CD4-positive, CD25-positive, alpha-beta regulatory T cell (primary cell): ENCODE results near the gene C8G. TPM values are rescaled to one million over a fixed set of nuclear protein-coding genes. Genes with fewer than 3 reads are reported as not detected.
A peak's percentile ranks its signal among the peaks of the same experiment; 100 is the strongest.

ENCODE experiments used
- ATAC-seq, 2 donors: fragments of 150-1000 bp; cut with Tn5 transposase; one replicate each; pipeline ENCODE4 v1.10.0; 2021; ENCODE audit warnings: low read depth in 2 of 2, moderate number of reproducible peaks in 2 of 2, moderate library complexity in 1 of 2
- DNase-seq, 3 donors: peaks; one replicate each; pipeline versions ENCODE4 v3.0.0 to v3.0.0-alpha.2; 2012 to 2022; ENCODE audit warnings: mixed read lengths in 1 of 3
- H3K27ac ChIP-seq: one replicate; pipeline ENCODE4 v1.7.0; 2013; ENCODE audit warnings: mild to moderate bottlenecking, low read length; ENCODE audit not compliant: insufficient read depth, poor library complexity, severe bottlenecking
- H3K27me3 ChIP-seq: one replicate; pipeline ENCODE4 v1.7.0; 2013; ENCODE audit warnings: low read length; ENCODE audit not compliant: control insufficient read depth, insufficient read depth
- H3K36me3 ChIP-seq: one replicate; pipeline ENCODE4 v1.7.0; 2013; ENCODE audit warnings: mild to moderate bottlenecking, low read length, moderate library complexity; ENCODE audit not compliant: control insufficient read depth, insufficient read depth
- H3K4me1 ChIP-seq: 2 replicates; pipeline ENCODE4 v1.7.0; 2013; ENCODE audit warnings: mild to moderate bottlenecking, low read length; ENCODE audit not compliant: insufficient read depth, control insufficient read depth, poor library complexity, severe bottlenecking
- H3K4me3 ChIP-seq: one replicate; pipeline ENCODE4 v1.7.0; 2013; ENCODE audit warnings: low read depth, mild to moderate bottlenecking, low read length, moderate library complexity
- H3K9me3 ChIP-seq, 2 experiments: 1 replicate in 1 of 2; 2 replicates in 1 of 2; pipeline ENCODE4 v1.7.0; 2013; ENCODE audit warnings: low read length in 2 of 2, mild to moderate bottlenecking in 1 of 2, moderate library complexity in 1 of 2; ENCODE audit not compliant: control insufficient read depth in 2 of 2
- H3K27ac Mint-ChIP-seq, 3 donors: one replicate each; pipeline ENCODE4 v1.8.0; 2020 to 2022; ENCODE audit warnings: mild to moderate bottlenecking in 3 of 3, mixed read lengths in 3 of 3, moderate library complexity in 2 of 3
- H3K27me3 Mint-ChIP-seq: one replicate; pipeline ENCODE4 v1.8.0; 2022; ENCODE audit warnings: mild to moderate bottlenecking, mixed read lengths
- H3K36me3 Mint-ChIP-seq: one replicate; pipeline ENCODE4 v1.8.0; 2020; ENCODE audit warnings: mixed read lengths
- H3K4me1 Mint-ChIP-seq, 4 donors: one replicate each; pipeline ENCODE4 v1.8.0; 2020 to 2022; ENCODE audit warnings: mixed read lengths in 4 of 4, mild to moderate bottlenecking in 1 of 4
- H3K4me3 Mint-ChIP-seq, 4 donors: one replicate each; pipeline ENCODE4 v1.8.0; 2020 to 2022; ENCODE audit warnings: mild to moderate bottlenecking in 4 of 4, mixed read lengths in 4 of 4, moderate library complexity in 3 of 4
- H3K9me3 Mint-ChIP-seq, 7 donors: one replicate each; pipeline ENCODE4 v1.8.0; 2020 to 2022; ENCODE audit warnings: mixed read lengths in 7 of 7, mild to moderate bottlenecking in 3 of 7, moderate library complexity in 2 of 7
- polyA plus RNA-seq, 4 donors: library from polyadenylated mRNA; unstranded; fragments of 300-500 nt; fragmentation: Illumina TruSeq; gene quantifications; one replicate each; pipeline ENCODE4 v1.2.3, GENCODE V29; 2021
- total RNA-seq: library from RNA; stranded (reverse); gene quantifications from one replicate; pipeline ENCODE4 v1.2.3, GENCODE V29; 2022

C8G gene
- total and polyA plus RNA-seq, 5 donors from 2014 or later, result 0.96 to 1.1 TPM; not detected in 3

GRCh38 chr9:136944212-136944518 is 878 bp upstream of the C8G start:
- H3K27ac Mint-ChIP-seq, result no peak overlapping the region
- peak overlapping the region; percentile 55 for H3K27ac ChIP-seq

GRCh38 chr9:136945333-136946227 is 537 bp downstream of the C8G start:
- peaks cover 22% of the 10 kb centered on the region for H3K36me3 ChIP-seq
- DNase-seq (no peak), ATAC-seq (no peak)
- H3K27me3 ChIP-seq, result no peaks in the 10 kb centered on the region
- H3K4me1 ChIP-seq, result peaks cover 37% of the 10 kb centered on the region
- H3K9me3 ChIP-seq, result no peaks in the 10 kb centered on the region
- no peaks in the 10 kb centered on the region for H3K36me3 Mint-ChIP-seq
- peak overlapping the region in 1 of 4 donors; percentile 81 for H3K4me3 Mint-ChIP-seq
- no peak overlapping the region for H3K27ac ChIP-seq
- peaks cover 0 to 21% (median 3%) of the 10 kb centered on the region in 4 donors for H3K4me1 Mint-ChIP-seq
- peak overlapping the region in 1 of 3 donors; percentile 90 for H3K27ac Mint-ChIP-seq
- H3K4me3 ChIP-seq, result no peak overlapping the region
- H3K27me3 Mint-ChIP-seq, result peaks cover 5% of the 10 kb centered on the region
- no peaks in the 10 kb centered on the region for H3K9me3 Mint-ChIP-seq

More at GRCh38 chr9:136944212-136944518, 878 bp upstream of the C8G start:
- DNase-seq, result peak in 1 of 3 donors; percentile 27
- Histone ChIP-seq H3K9me3 (no peaks in the 10 kb centered on the region), H3K27me3 (no peaks in the 10 kb centered on the region), H3K36me3 (peaks cover 30% of the 10 kb centered on the region), H3K4me1 (peaks cover 26% of the 10 kb centered on the region), H3K4me3 (no peak overlapping the region)
- Mint-ChIP-seq H3K36me3 (peaks cover 3% of the 10 kb centered on the region), H3K4me1 (peaks cover 0 to 19% (median 3%) of the 10 kb centered on the region in 4 donors), H3K4me3 (peak overlapping the region; percentile 84 to 90 (median 86)), H3K27me3 (peaks cover 5% of the 10 kb centered on the region), H3K9me3 (no peaks in the 10 kb centered on the region)
- ATAC-seq, result peak in 1 of 2 donors; percentile 23

DNA sequence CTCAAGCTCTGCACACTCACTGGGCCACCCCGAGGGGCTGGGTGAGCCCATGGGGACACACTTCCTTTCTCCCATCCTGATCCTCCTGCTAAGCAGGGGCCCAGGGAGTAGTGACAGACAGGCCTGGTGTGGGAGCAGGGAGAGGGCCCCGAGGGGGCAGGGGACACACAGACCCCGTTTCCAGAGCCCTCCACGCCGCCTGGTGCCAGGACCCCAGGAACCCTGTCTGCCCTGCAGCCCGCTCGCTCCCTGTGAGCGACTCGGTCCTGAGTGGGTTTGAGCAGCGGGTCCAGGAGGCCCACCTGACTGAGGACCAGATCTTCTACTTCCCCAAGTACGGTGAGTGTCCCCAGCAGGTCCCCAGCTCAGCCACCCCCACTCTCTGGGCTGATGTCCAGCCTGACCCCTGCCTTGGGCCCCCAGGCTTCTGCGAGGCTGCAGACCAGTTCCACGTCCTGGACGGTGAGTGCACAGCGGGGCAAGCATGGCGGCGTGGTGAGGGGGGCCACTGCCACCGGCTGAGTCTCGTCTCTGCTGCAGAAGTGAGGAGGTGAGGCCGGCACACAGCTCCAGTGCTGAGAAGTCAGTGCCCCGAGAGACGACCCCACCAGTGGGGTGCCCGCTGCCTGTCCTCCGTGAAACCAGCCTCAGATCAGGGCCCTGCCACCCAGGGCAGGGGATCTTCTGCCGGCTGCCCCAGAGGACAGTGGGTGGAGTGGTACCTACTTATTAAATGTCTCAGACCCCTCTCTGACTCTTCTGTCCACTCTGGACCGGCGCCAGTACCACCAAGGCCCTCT is 1.4 kb downstream of the C8G start:
- H3K9me3 ChIP-seq, result no peaks in the 10 kb centered on the region
- no peaks in the 10 kb centered on the region for H3K36me3 Mint-ChIP-seq
- peaks cover 14% of the 10 kb centered on the region for H3K36me3 ChIP-seq
- peaks cover 38% of the 10 kb centered on the region for H3K4me1 ChIP-seq
- H3K4me3 Mint-ChIP-seq, result peak overlapping the region in 2 of 4 donors; percentile 16 to 43
- H3K27me3 Mint-ChIP-seq, result peaks cover 5% of the 10 kb centered on the region
- no peak overlapping the region for H3K27ac ChIP-seq
- H3K4me1 Mint-ChIP-seq, result peaks cover 0 to 21% (median 3%) of the 10 kb centered on the region in 4 donors
- no peaks in the 10 kb centered on the region for H3K9me3 Mint-ChIP-seq
- H3K27ac Mint-ChIP-seq, result no peak overlapping the region
- H3K4me3 ChIP-seq, result no peak overlapping the region
- ATAC-seq, result no peak
- DNase-seq, result no peak
- H3K27me3 ChIP-seq, result no peaks in the 10 kb centered on the region

- H3K27me3 Mint-ChIP-seq, result peaks cover 5% of the 10 kb centered on the region
- Histone ChIP-seq H3K4me3 (no peak overlapping the region), H3K27me3 (no peaks in the 10 kb centered on the region), H3K27ac (no peak overlapping the region), H3K36me3 (peaks cover 6% of the 10 kb centered on the region), H3K4me1 (peaks cover 37% of the 10 kb centered on the region), H3K9me3 (no peaks in the 10 kb centered on the region)
- no peaks in the 10 kb centered on the region for H3K9me3 Mint-ChIP-seq
- peak overlapping the region in 2 of 4 donors; percentile 36 to 38 for H3K4me3 Mint-ChIP-seq
- peaks cover 0 to 21% (median 3%) of the 10 kb centered on the region in 4 donors for H3K4me1 Mint-ChIP-seq
- H3K36me3 Mint-ChIP-seq, result no peaks in the 10 kb centered on the region
- ATAC-seq (no peak), DNase-seq (no peak)
- no peak overlapping the region for H3K27ac Mint-ChIP-seq
These were observed 2.2 kb downstream of the C8G start for GRCh38 chr9:136947028-136947891.

DNA sequence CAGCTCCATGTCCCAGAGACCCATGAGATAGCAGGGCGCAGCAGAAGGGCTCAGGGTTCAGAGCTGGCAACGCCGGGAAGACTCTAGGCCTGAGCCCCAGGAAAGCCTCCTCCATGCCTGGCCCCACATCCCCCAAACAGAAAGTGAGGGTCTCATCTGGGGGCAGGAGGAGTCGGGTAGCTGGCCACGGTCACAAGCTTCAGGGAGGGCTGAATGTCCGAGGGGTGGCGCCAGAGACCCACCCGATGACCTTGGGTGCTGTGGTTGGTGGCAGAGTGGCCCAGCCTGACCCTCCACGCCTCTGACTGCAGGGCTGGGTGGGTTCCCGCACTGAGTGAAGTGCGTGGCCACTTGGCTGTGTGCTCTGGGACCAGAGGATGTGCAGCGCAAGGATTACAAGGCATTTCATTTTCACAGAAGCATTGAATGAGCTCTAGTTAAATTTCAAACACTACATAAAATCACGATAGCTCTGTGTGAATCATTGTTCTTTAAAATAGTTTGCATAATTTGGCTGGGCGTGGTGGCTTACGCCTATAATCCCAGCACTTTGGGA is 3.0 kb downstream of the C8G start:
- H3K36me3 Mint-ChIP-seq, result no peaks in the 10 kb centered on the region
- peak overlapping the region; percentile 59 to 84 (median 72) for H3K4me3 Mint-ChIP-seq
- Histone ChIP-seq H3K27me3 (no peaks in the 10 kb centered on the region), H3K4me1 (peaks cover 30% of the 10 kb centered on the region), H3K36me3 (no peaks in the 10 kb centered on the region), H3K4me3 (no peak overlapping the region), H3K9me3 (no peaks in the 10 kb centered on the region), H3K27ac (no peak overlapping the region)
- ATAC-seq (no peak), DNase-seq (no peak)
- H3K27ac Mint-ChIP-seq, result peak overlapping the region in 2 of 3 donors; percentile 56 to 84
- H3K9me3 Mint-ChIP-seq, result no peaks in the 10 kb centered on the region
- peaks cover 0 to 18% (median 3%) of the 10 kb centered on the region in 4 donors for H3K4me1 Mint-ChIP-seq
- peaks cover 5% of the 10 kb centered on the region for H3K27me3 Mint-ChIP-seq

DNA sequence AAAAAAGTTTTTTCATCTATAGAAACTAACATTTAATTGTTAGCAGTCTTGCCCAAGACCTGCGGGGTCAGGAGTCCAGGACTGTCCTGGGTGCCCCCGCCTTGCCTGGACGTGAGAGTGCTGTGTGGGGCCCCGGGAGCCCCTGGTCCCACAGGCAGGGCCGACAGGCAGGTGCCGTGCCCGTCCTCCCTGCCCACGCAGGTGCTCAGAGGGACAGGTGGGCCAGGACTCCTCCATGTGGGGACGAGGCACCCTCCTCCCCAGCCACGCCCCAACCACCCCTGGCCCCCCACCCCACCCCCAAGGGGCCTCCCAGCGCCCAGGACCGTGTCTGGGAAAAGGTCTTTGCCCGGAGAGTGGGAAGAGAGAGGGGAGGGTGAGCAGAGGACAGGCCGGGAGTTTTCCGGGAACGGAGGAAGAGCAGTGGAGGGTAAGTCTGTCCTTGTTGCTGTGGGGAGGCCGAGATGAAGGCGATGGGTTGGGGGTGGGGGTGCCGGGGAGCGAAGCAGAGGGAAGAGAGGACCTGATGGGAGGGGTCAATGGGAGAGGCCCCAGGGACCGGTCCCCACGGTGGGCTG is 4.3 kb downstream of the C8G start:
- peaks cover 20% of the 10 kb centered on the region for H3K4me1 ChIP-seq
- H3K36me3 Mint-ChIP-seq, result no peaks in the 10 kb centered on the region
- peak overlapping the region; percentile 52 to 91 (median 58) for H3K27ac Mint-ChIP-seq
- H3K27me3 ChIP-seq, result no peaks in the 10 kb centered on the region
- peaks cover 0 to 14% (median 3%) of the 10 kb centered on the region in 4 donors for H3K4me1 Mint-ChIP-seq
- DNase-seq (no peak), ATAC-seq (no peak)
- peak overlapping the region; percentile 55 for H3K4me3 ChIP-seq
- peak overlapping the region; percentile 76 for H3K27ac ChIP-seq
- H3K27me3 Mint-ChIP-seq, result peaks cover 5% of the 10 kb centered on the region
- H3K9me3 Mint-ChIP-seq, result no peaks in the 10 kb centered on the region
- no peaks in the 10 kb centered on the region for H3K9me3 ChIP-seq
- no peaks in the 10 kb centered on the region for H3K36me3 ChIP-seq
- H3K4me3 Mint-ChIP-seq, result peak overlapping the region; percentile 84 to 87 (median 85)
